Breast epithelium (tissue), 4 donors: ENCODE results near the gene CARD10. TPM values are rescaled to one million over a fixed set of nuclear protein-coding genes. Genes with fewer than 3 reads are reported as not detected.

ENCODE experiments used
- DNase-seq, 2 donors: peaks; one replicate each; pipeline ENCODE4 v3.0.0-alpha.2; 2019; ENCODE audit warnings: low spot score in 2 of 2
- H3K27ac ChIP-seq, 2 donors: fragments of 200-600 bp; sonication (generic) in 1 of 2; one replicate each; pipeline ENCODE4 v1.5.1; 2016 to 2019; ENCODE audit warnings: mild to moderate bottlenecking in 1 of 2
- H3K27me3 ChIP-seq, 2 donors: fragments of 200-600 bp; sonication (generic) in 1 of 2; one replicate each; pipeline versions ENCODE4 v1.5.1 to v1.6.0; 2017 to 2019; ENCODE audit warnings: control low read depth in 1 of 2, mild to moderate bottlenecking in 1 of 2
- H3K36me3 ChIP-seq: fragments of 200-600 bp; one replicate; pipeline ENCODE4 v1.5.1; 2019
- H3K4me1 ChIP-seq, 2 donors: fragments of 200-600 bp; sonication (generic); one replicate each; pipeline ENCODE4 v1.5.1; 2016 to 2019; ENCODE audit warnings: control low read depth in 1 of 2
- H3K4me3 ChIP-seq, 3 donors: fragments of 200-600 bp; sonication (generic); 1 replicate in 2 of 3; 2 replicates in 1 of 3; pipeline ENCODE4 v1.5.1; 2016 to 2019; ENCODE audit warnings: mild to moderate bottlenecking in 3 of 3, moderate library complexity in 2 of 3
- H3K9me3 ChIP-seq, 2 donors: fragments of 200-600 bp; sonication (generic) in 1 of 2; one replicate each; pipeline ENCODE4 v1.5.1; 2016 to 2019; ENCODE audit warnings: control low read depth in 1 of 2
- CTCF ChIP-seq, 3 donors: fragments of 450-650 bp; IDR thresholded peaks; one replicate each; pipeline ENCODE4 v1.5.1; 2016 to 2017; ENCODE audit warnings: antibody characterized with exemption in 3 of 3, mild to moderate bottlenecking in 3 of 3, moderate library complexity in 3 of 3
- POLR2A ChIP-seq: fragments of 450-650 bp; IDR thresholded peaks from one replicate; pipeline ENCODE4 v1.6.1; 2016; ENCODE audit warnings: antibody characterized with exemption, mild to moderate bottlenecking, moderate library complexity
- POLR2AphosphoS5 ChIP-seq, 3 donors: sonication (generic); formaldehyde crosslinking; IDR thresholded peaks; one replicate each; pipeline ENCODE4 v1.6.1; 2017; ENCODE audit warnings: antibody characterized with exemption in 3 of 3
- intact Hi-C: fragments of 100-400 bp; cut with DNase I; formaldehyde crosslinking; loops from one replicate; pipeline ENCODE4 v1.15.1; 2023; ENCODE audit warnings: low total_unique reads
- total RNA-seq, 3 donors: library from RNA; depleted of rRNA; stranded (reverse); fragments of >200 nt; gene quantifications; one replicate each; pipeline ENCODE4 v1.1.0, GENCODE V29; 2016

The CARD10 gene
- total RNA-seq, 3 donors from 2014 or later, result 2.9 to 12.1 (median 10.2) TPM

DNA sequence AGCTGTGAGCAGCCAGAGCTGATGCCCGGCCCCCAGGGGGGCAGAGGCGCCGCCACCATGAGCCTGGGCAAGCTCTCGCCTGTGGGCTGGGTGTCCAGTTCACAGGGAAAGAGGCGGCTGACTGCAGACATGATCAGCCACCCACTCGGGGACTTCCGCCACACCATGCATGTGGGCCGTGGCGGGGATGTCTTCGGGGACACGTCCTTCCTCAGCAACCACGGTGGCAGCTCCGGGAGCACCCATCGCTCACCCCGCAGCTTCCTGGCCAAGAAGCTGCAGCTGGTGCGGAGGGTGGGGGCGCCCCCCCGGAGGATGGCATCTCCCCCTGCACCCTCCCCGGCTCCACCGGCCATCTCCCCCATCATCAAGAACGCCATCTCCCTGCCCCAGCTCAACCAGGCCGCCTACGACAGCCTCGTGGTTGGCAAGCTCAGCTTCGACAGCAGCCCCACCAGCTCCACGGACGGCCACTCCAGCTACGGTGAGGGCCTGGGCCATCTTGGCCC, 47.2 kb upstream of the CARD10 start:
- intact Hi-C loops, result no loop called here
- H3K4me3 ChIP-seq, result peak overlapping the region in 1 of 3 donors; percentile 17
- peaks cover 7 to 36% of the 10 kb centered on the region in 2 donors for H3K4me1 ChIP-seq
- no peaks in the 10 kb centered on the region for H3K9me3 ChIP-seq
- peak overlapping the region; percentile 80 to 99 for H3K27ac ChIP-seq
- DNase-seq, result no peak
- no peaks in the 10 kb centered on the region for H3K27me3 ChIP-seq
- H3K36me3 ChIP-seq, result no peaks in the 10 kb centered on the region
- TF ChIP-seq POLR2AphosphoS5 (IDR thresholded peaks at IDR 0.05), result no peak
- no peak for TF ChIP-seq POLR2A
- no peak for TF ChIP-seq CTCF (IDR thresholded peaks at IDR 0.05)

GRCh38 chr22:37565830-37566229, 46.6 kb upstream of the CARD10 start:
- Histone ChIP-seq H3K4me1 (peaks cover 7 to 36% of the 10 kb centered on the region in 2 donors), H3K27ac (peak overlapping the region; percentile 80 to 99), H3K4me3 (peak overlapping the region in 1 of 3 donors; percentile 17), H3K27me3 (no peaks in the 10 kb centered on the region), H3K9me3 (no peaks in the 10 kb centered on the region), H3K36me3 (no peaks in the 10 kb centered on the region)
- intact Hi-C loops, result no loop called here
- no peak for DNase-seq
- no peak for TF ChIP-seq POLR2A
- TF ChIP-seq CTCF (IDR thresholded peaks at IDR 0.05), result no peak
- no peak for TF ChIP-seq POLR2AphosphoS5 (IDR thresholded peaks at IDR 0.05)

DNA sequence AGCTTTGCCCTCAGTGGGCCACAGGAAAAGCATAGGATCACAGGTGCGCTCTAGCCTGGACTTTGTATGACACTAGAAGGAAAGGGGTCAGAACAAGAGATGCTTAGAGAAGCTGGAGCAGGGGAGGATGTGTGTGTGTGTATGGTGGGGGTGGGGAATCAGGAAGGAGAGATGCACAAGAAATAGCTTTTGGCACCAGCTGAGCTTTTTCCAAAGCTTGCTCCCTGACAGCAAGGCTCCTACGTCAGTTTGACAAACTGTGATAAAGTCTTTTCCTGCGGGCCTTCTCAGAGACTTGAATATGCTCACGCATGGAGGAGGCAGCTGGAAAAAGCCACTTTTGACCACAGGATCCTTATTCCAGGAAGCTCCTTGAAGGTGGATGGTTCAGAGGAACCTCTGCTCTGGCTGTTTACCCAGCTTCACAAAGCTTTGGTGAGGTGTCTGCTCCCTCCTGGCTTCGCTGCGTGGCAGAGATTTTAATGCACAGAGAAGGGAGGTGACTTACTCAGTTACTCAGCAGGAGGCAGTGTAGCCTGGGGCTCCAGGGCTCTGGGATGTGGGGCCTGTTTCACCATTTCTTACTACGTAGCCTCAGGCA, 45.0 kb upstream of the CARD10 start:
- intact Hi-C loops, result no loop called here
- H3K4me1 ChIP-seq, result peaks cover 7 to 40% of the 10 kb centered on the region in 2 donors
- H3K9me3 ChIP-seq, result no peaks in the 10 kb centered on the region
- TF ChIP-seq POLR2A (no peak), CTCF (IDR thresholded peaks at IDR 0.05) (no peak), POLR2AphosphoS5 (IDR thresholded peaks at IDR 0.05) (no peak)
- H3K27me3 ChIP-seq, result no peaks in the 10 kb centered on the region
- peak overlapping the region; percentile 97 to 99 for H3K27ac ChIP-seq
- H3K36me3 ChIP-seq, result no peaks in the 10 kb centered on the region
- no peak for DNase-seq
- H3K4me3 ChIP-seq, result peak overlapping the region in 2 of 3 donors; percentile 11 to 77

DNA sequence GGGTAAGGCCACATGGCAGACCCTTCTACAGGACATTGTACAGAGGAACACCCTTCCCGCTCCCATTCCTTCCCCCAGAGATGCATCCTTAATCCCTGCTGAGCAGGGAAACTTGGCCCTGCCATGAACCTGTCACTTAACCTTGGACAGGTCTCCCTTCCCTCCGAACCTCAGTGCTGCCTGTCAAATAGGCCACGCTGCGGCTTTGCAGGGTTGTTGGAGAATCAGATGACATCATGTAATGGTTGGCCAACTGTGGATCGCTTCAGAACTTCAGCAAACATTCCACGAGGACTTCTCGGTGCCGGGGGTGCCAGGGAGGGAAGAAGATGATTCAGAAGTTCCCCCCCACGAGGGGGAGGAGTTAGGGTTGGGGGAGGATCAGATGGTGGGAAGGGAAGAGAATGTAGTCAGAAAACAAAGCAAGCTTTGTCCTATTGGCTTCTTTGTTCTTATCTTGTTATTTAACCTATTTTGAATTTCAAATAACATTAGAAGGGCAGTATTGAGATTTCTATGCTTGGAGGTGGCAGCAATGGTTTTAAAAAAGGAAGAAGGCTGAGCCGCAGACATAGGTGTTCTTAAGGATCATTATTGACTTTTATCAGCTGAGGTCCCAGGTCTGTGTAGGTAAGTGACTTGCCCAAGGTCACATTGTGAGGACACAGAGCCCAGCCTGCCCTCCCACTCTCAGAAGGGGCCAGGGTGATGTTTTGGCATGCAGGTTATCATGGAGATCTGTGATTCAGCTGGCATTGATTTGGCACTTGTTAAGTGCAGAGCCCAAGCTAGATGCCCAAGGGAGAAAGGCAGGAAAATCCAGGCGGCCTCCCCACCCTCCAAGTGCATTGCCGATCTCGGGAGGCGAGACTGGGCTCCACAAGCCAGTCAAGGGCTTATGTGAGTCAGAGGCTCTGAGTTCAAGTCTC, 44.2 kb upstream of the CARD10 start:
- no peak for TF ChIP-seq CTCF (IDR thresholded peaks at IDR 0.05)
- TF ChIP-seq POLR2A, result no peak
- peak; percentile 68 to 79 (median 73) for TF ChIP-seq POLR2AphosphoS5 (IDR thresholded peaks at IDR 0.05)
- intact Hi-C loops, result no loop called here
- DNase-seq, result peak; percentile 90 to 92
- Histone ChIP-seq H3K9me3 (no peaks in the 10 kb centered on the region), H3K4me1 (peaks cover 7 to 40% of the 10 kb centered on the region in 2 donors), H3K27ac (peak overlapping the region; percentile 97 to 99), H3K4me3 (peak overlapping the region in 2 of 3 donors; percentile 11 to 77), H3K36me3 (no peaks in the 10 kb centered on the region), H3K27me3 (no peaks in the 10 kb centered on the region)
